Natural killer cell treated with Interleukin-12 subunit alpha and Interleukin-12 subunit beta and Interleukin-15 and Interleukin-18, amount 100 ng/mL, for 72 hours (primary cell): Measurements from ENCODE around the gene PDE4C. TPM values are rescaled to one million over a fixed set of nuclear protein-coding genes. Genes with fewer than 3 reads are reported as not detected.

Experiments used
- ATAC-seq, 2 donors: fragments of 150-1000 bp; cut with Tn5 transposase in 1 of 2; sonication (Bioruptor Pico), chemical (Tn5 transposase) in 1 of 2; 2 replicates each; pipeline ENCODE4 v1.10.0; 2021
- DNase-seq: peaks from one replicate; pipeline ENCODE4 v3.0.0; 2022; ENCODE audit warnings: low spot score
- H3K27ac Mint-ChIP-seq, 2 donors: 1 replicate in 1 of 2; 2 replicates in 1 of 2; pipeline ENCODE4 v1.8.0; 2022; ENCODE audit warnings: mixed read lengths in 2 of 2, mild to moderate bottlenecking in 1 of 2, moderate library complexity in 1 of 2
- H3K27me3 Mint-ChIP-seq, 2 donors: 1 replicate in 1 of 2; 2 replicates in 1 of 2; pipeline ENCODE4 v1.8.0; 2022; ENCODE audit warnings: mixed read lengths in 2 of 2
- H3K36me3 Mint-ChIP-seq: one replicate; pipeline ENCODE4 v1.8.0; 2022; ENCODE audit warnings: mixed read lengths
- H3K4me1 Mint-ChIP-seq, 2 donors: 1 replicate in 1 of 2; 2 replicates in 1 of 2; pipeline ENCODE4 v1.8.0; 2022; ENCODE audit warnings: low read depth in 2 of 2, mixed read lengths in 2 of 2, mild to moderate bottlenecking in 1 of 2
- H3K4me3 Mint-ChIP-seq: one replicate; pipeline ENCODE4 v1.8.0; 2022; ENCODE audit warnings: mixed read lengths
- H3K9me3 Mint-ChIP-seq: 2 replicates; pipeline ENCODE4 v1.8.0; 2022; ENCODE audit warnings: mixed read lengths
- total RNA-seq, 2 donors: library from RNA; stranded (reverse); gene quantifications; one replicate each; pipeline ENCODE4 v1.2.3, GENCODE V29; 2022

Gene PDE4C
- total RNA-seq, 2 donors from 2014 or later = 0.22 to 1.4 TPM

DNA sequence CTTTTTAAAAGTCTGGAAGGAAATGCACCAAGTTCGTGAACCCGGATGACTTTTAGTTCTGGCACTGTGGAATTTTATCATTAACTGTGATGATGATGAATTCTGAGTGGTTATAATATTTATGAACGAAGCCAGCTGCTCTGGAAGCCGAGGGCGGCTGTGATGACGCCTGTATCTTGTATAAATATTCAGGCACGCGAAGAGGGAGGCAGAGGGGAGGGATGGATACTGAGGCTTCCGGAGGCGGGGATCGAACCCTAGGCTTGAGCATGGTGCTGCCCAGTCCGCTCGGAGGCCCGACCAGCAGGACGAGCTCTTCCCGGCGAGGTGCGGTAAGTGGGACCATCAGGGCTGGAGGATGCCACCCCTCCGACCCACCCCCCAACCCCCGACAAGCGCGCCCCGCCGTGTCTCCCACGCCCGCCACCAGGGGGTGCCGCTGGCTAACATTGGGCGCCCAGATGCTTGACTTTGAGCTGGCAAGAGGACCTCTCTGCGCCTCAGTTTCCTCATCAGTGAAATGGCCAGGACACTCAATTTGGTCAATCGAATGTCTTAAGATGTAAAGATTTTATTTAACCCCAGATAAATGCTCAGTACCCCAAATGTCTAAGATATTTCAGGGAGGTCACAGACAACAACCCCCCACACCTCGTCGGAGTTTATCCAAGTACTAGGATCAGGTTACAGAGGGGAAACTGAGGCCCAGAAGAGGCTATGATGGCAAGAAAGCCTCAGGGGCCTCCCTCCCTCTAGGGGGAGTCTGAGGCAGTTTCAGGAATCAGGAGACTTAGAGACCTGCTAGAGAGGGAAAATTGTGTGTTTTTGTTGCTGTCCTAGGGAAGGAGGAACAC lies 17.9 kb downstream of the PDE4C start:
- Mint-ChIP-seq H3K27me3 (peaks cover 5 to 12% of the 10 kb centered on the region in 2 donors), H3K4me3 (no peak overlapping the region), H3K9me3 (no peaks in the 10 kb centered on the region), H3K4me1 (peaks cover 5 to 7% of the 10 kb centered on the region in 2 donors), H3K27ac (no peak overlapping the region), H3K36me3 (no peaks in the 10 kb centered on the region)
- ATAC-seq (no peak), DNase-seq (no peak)

DNA sequence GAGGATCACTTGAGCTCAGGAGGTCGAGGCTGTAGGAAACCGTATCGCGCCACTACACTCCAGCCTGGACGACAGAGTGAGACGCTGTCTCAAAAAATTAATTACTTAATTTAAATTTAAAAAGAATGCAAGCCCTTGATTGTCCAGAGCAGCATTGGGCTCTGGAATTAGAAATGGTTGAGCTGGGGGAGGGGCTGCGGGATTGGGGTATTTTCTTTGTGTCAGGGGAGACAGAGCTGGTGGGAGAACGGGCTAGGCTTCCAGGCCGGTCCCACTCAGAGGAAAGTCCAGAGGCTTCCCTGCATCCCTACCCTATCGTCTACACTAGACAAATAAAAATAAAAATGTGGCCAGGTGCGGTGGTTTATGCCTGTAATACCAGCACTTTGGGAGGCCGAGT lies 20.2 kb downstream of the PDE4C start:
- H3K4me3 Mint-ChIP-seq = no peak overlapping the region
- H3K4me1 Mint-ChIP-seq = peaks cover 16 to 22% of the 10 kb centered on the region in 2 donors
- no peaks in the 10 kb centered on the region for H3K9me3 Mint-ChIP-seq
- no peak for DNase-seq
- no peak for ATAC-seq
- peaks cover 5 to 8% of the 10 kb centered on the region in 2 donors for H3K27me3 Mint-ChIP-seq
- H3K27ac Mint-ChIP-seq = no peak overlapping the region
- H3K36me3 Mint-ChIP-seq = no peaks in the 10 kb centered on the region

DNA sequence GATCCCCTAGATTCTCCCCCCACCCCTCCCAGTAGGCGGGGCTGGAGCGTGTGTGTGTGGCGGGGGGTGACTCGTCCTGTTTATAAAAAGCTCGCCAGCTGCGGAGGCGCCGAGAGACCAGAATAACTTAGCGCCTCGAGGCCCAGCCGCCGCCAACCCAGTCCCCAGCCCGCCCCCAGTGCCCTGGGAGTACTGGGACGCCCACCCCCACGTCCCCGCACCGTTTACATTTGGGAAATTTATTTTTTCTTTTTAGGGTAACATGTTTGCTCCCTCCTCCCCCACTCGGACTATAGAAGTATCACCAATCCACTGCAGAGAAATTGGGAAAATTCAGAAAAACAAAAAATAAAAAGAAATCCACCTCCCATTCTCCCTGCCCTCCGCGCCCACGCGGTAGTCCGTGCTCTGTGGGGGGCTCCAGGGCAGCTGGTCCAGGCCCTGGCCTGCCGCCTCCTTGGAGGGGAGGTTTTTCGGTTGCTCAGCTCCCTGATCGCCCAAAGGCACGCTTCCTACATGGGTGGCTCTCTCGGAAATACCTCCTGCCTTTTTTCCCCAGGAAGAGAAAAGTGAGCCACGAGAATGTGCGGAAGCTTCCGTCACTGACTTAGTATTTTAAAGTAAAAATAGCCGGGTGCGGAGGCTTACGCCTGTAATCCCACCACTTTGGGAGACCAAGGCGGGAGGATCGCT lies 20.9 kb downstream of the PDE4C start:
- ATAC-seq = no peak
- peaks cover 16 to 22% of the 10 kb centered on the region in 2 donors for H3K4me1 Mint-ChIP-seq
- no peak for DNase-seq
- peaks cover 5 to 7% of the 10 kb centered on the region in 2 donors for H3K27me3 Mint-ChIP-seq
- H3K9me3 Mint-ChIP-seq = no peaks in the 10 kb centered on the region
- no peaks in the 10 kb centered on the region for H3K36me3 Mint-ChIP-seq
- H3K4me3 Mint-ChIP-seq = peak overlapping the region; percentile 84
- peak overlapping the region in 1 of 2 donors; percentile 97 for H3K27ac Mint-ChIP-seq

DNA sequence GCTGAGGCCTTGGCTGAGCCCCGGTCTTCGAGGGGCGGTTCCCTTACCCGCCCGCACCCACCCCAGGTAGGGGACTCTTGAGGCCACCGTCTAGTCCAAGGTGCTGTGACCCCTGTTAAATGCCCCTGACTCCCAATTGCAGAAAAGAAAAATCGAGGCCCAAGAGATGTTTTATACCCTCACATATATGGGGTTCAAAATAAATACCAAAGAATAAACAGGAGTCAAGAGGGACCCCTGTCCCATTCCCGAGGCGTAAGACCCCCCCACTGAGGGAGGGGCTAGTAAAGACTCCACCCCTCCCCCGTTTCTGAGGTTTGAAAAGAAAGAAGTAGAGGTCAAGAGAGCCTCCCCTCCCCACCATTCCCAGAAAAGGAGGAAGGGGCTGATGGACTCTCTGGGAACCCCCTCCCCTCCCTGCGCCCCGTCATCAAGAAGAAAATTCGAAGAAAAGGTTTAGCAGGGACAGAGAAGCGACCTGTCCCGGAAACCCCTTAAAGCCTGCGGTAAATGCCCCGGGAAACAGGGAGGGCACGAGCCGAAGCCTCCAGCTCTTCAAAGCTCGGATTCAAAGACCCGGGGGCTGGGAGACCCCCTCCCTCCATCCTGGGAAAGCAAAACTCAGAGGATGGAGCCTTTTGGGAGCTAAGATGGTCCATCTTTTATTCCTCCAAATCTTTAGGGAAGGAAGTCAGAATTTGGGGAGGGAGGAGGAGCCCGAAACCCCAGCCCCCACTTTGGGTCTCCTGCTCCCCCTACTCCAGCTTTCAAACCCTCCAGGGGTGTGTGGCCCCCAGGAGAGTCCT lies 21.6 kb downstream of the PDE4C start:
- Mint-ChIP-seq H3K4me3 (peak overlapping the region; percentile 84), H3K4me1 (peaks cover 16 to 22% of the 10 kb centered on the region in 2 donors), H3K27me3 (peaks cover 0 to 7% of the 10 kb centered on the region in 2 donors), H3K9me3 (no peaks in the 10 kb centered on the region), H3K27ac (peak overlapping the region; percentile 61 to 97), H3K36me3 (no peaks in the 10 kb centered on the region)
- DNase-seq = no peak
- no peak for ATAC-seq

DNA sequence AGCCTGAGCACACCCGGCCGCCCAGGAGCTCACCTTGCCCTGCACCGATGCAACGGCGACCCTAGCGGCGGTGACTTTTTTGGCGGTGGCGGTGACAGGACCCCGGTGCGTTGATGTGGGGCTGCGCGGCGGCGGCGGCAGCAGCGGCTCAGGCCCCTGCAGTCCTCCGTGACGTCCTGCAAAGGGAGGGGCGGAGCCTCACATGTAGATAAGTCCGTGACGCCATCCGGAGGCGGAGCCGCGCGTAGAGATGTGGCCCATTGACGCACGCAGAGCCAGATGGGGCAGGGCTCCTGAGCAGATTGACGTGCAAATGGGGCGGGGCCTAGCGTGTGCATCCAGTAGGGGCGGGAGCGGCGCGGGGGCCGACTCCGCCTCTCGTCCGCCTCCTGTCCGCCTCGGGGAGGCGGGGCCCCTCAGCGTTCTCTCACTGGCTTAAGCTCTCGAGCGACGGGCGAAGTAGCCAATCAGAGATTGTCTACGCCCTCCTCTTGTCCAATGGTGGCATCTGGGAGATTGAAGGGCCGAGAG lies 22.3 kb downstream of the PDE4C start, which contains the start of gene RAB3A:
TSS of gene RAB3A (minus strand) at position 180 of the 531 bp plus-strand sequence. CDS start 1,302 bp downstream, outside the sequence.
- no peaks in the 10 kb centered on the region for H3K36me3 Mint-ChIP-seq
- peak; percentile 97 to 98 for ATAC-seq
- DNase-seq = peak; percentile 100
- peak within 1 kb of the TSS; percentile 61 to 97 for H3K27ac Mint-ChIP-seq
- H3K9me3 Mint-ChIP-seq = no peaks in the 10 kb centered on the region
- peaks cover 0 to 7% of the 10 kb centered on the region in 2 donors for H3K27me3 Mint-ChIP-seq
- H3K4me3 Mint-ChIP-seq = peak within 1 kb of the TSS; percentile 84
- peaks cover 16 to 22% of the 10 kb centered on the region in 2 donors for H3K4me1 Mint-ChIP-seq

DNA sequence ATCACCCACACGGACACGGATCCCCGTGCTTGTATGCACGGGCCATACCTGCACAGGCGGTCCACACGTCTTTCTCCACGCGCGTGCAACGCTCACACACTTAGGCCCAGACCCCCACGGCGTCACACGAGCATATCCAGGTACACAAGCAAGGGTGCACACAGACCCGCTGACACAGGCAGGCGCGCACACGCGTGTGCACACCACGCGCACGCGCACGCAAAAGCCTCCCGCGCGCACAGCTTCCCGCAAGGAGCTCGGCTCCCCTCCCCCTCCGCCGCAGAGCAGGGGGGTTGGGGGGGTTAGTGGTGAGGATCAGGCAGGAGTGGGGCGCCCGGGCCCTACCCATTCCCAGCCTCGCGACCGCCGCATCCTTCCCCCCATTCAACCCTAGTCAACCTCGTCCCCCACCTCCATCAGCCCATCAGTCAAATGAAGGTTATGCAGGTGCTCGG lies 22.8 kb downstream of the PDE4C start:
- peak; percentile 69 for DNase-seq
- Mint-ChIP-seq H3K4me3 (peak overlapping the region; percentile 84), H3K4me1 (peaks cover 16 to 22% of the 10 kb centered on the region in 2 donors), H3K36me3 (no peaks in the 10 kb centered on the region), H3K9me3 (no peaks in the 10 kb centered on the region), H3K27me3 (peaks cover 0 to 3% of the 10 kb centered on the region in 2 donors), H3K27ac (peak overlapping the region in 1 of 2 donors; percentile 97)
- ATAC-seq = no peak

DNA sequence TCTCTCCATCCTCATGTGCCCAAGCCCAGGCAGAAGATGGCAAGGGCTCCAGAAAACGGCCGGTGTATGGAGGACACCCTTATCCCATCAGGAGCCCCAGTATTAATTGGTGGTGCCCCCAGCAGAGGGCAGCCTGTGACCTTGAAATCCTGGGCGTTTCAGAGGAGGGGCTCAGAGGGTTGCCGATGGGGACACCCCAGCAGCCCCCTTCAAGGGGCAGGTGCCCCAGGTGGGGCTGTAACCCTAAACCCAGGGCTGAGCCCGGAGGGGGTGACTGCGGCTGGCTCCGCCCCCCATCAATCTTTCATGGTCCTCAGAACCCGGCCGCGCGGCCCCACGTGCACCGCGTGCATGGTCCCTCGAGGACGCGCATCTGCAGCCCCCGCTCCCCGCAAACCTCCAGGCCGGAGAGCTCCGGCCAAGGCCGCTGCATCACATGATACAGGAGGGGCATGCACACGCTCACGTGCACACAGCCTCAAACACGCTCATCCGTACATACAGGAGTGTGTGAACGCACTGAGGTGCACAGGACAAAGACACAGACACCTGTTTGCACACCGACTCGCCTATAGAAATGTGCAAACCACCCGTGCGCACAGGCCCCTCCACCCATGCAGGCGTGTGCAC lies 23.3 kb downstream of the PDE4C start:
- ATAC-seq = no peak
- Mint-ChIP-seq H3K27ac (no peak overlapping the region), H3K36me3 (no peaks in the 10 kb centered on the region), H3K27me3 (peaks cover 0 to 2% of the 10 kb centered on the region in 2 donors), H3K9me3 (no peaks in the 10 kb centered on the region), H3K4me1 (peaks cover 19 to 22% of the 10 kb centered on the region in 2 donors), H3K4me3 (peak overlapping the region; percentile 84)
- DNase-seq = no peak

GRCh38 chr19:18202397-18202777 lies 23.9 kb downstream of the PDE4C start:
- Mint-ChIP-seq H3K4me1 (peaks cover 20 to 22% of the 10 kb centered on the region in 2 donors), H3K9me3 (no peaks in the 10 kb centered on the region), H3K27me3 (peaks cover 0 to 2% of the 10 kb centered on the region in 2 donors), H3K36me3 (no peaks in the 10 kb centered on the region), H3K4me3 (peak overlapping the region; percentile 44), H3K27ac (no peak overlapping the region)
- no peak for ATAC-seq
- DNase-seq = no peak

DNA sequence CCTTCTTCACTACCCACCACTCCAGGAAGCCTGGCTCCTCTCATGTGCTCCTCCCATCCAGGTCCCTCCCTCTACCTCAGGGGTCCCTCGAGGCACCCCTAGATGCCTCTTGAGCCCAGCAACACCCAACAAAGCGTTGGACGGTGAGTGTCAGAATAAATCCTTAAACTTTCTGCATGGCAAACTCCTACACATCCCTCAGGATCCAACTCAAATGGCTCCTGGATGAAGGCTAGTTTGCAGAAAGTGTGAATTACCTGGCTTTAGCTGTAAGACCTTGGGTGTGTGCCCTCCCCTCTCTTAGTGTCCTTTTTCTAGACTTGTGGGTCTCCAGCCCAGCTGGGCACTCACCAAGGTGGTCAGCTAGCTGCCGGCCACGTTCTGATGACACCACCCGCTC lies 27.9 kb downstream of the PDE4C start:
- no peak for DNase-seq
- H3K36me3 Mint-ChIP-seq = no peaks in the 10 kb centered on the region
- H3K27ac Mint-ChIP-seq = no peak overlapping the region
- ATAC-seq = no peak
- H3K4me3 Mint-ChIP-seq = no peak overlapping the region
- no peaks in the 10 kb centered on the region for H3K9me3 Mint-ChIP-seq
- H3K4me1 Mint-ChIP-seq = peaks cover 25 to 28% of the 10 kb centered on the region in 2 donors
- no peaks in the 10 kb centered on the region for H3K27me3 Mint-ChIP-seq

DNA sequence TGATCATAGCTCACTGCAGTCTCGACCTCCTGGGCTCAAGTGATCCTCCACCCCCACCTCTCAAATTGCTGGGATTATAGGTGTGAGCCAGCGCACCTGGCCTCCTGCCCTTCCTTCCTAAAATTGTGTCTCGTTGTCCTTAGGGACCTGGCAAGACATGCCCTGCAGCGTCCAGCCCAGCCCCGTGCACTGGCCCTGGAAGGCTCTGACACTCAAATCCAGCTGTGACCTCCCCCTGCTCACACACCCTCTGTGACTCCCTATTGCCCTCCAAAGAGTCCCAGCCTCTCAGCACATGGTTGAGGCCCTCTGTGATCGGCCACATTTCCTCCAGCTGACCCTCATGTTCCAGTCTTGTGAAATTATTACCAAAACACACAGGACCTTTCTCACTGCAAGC lies 28.3 kb downstream of the PDE4C start:
- peaks cover 23 to 25% of the 10 kb centered on the region in 2 donors for H3K4me1 Mint-ChIP-seq
- no peaks in the 10 kb centered on the region for H3K27me3 Mint-ChIP-seq
- ATAC-seq (no peak), DNase-seq (no peak)
- no peak overlapping the region for H3K27ac Mint-ChIP-seq
- H3K4me3 Mint-ChIP-seq = no peak overlapping the region
- H3K36me3 Mint-ChIP-seq = no peaks in the 10 kb centered on the region
- no peaks in the 10 kb centered on the region for H3K9me3 Mint-ChIP-seq

DNA sequence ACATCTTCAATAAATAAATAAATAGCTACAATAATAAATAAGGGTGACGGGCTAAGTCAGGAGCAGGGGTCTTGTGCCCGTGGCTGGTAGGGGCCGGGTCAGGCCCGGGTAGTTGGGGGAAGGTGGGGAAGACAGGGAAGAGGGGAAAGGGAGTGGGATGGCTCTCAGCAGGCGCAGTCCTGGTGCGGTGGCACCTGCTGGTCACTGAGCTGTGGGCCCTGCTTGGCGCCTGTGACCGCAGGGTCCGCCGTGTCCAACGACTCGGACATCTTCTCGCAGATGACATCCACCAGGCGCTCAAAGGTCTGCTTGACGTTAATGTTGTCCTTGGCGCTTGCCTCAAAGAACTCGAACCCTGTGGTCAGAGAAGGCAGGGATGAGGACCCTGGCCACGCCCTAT lies 28.9 kb downstream of the PDE4C start:
- DNase-seq (no peak), ATAC-seq (no peak)
- H3K27ac Mint-ChIP-seq = no peak overlapping the region
- no peaks in the 10 kb centered on the region for H3K27me3 Mint-ChIP-seq
- H3K9me3 Mint-ChIP-seq = no peaks in the 10 kb centered on the region
- H3K4me1 Mint-ChIP-seq = peaks cover 23 to 28% of the 10 kb centered on the region in 2 donors
- H3K4me3 Mint-ChIP-seq = no peak overlapping the region
- H3K36me3 Mint-ChIP-seq = no peaks in the 10 kb centered on the region

GRCh38 chr19:18196511-18196845 lies 29.8 kb downstream of the PDE4C start:
- DNase-seq (no peak), ATAC-seq (no peak)
- Mint-ChIP-seq H3K9me3 (no peaks in the 10 kb centered on the region), H3K4me3 (peak overlapping the region; percentile 10), H3K27me3 (no peaks in the 10 kb centered on the region), H3K27ac (no peak overlapping the region), H3K36me3 (no peaks in the 10 kb centered on the region), H3K4me1 (peaks cover 25 to 27% of the 10 kb centered on the region in 2 donors)
